ENCODE data around the gene MCMBP.

DNA sequence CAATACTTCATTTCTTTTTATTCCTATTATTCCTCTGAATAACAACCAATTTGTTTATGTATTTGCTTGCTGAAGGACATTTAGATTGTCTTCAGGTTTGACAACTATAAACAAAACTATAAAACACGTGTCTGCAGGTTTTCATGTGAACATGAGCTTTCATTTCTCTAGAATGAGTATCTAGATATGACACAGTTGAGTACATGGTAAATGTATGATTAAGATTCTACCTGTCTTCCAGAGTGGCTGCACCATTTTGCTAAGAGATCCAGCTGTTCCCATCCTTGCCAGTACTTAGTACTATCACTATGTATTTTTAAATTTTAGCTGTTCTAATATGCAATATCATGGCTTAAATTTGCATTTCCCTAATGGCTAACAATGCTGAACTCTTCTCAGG lies 10.1 kb downstream of the MCMBP start:
- TF ChIP-seq EZH2 (optimal IDR thresholded peaks at IDR 0.05; ENCODE audit: low read depth, low read length) = no peak
- TF ChIP-seq, protein P1, sequence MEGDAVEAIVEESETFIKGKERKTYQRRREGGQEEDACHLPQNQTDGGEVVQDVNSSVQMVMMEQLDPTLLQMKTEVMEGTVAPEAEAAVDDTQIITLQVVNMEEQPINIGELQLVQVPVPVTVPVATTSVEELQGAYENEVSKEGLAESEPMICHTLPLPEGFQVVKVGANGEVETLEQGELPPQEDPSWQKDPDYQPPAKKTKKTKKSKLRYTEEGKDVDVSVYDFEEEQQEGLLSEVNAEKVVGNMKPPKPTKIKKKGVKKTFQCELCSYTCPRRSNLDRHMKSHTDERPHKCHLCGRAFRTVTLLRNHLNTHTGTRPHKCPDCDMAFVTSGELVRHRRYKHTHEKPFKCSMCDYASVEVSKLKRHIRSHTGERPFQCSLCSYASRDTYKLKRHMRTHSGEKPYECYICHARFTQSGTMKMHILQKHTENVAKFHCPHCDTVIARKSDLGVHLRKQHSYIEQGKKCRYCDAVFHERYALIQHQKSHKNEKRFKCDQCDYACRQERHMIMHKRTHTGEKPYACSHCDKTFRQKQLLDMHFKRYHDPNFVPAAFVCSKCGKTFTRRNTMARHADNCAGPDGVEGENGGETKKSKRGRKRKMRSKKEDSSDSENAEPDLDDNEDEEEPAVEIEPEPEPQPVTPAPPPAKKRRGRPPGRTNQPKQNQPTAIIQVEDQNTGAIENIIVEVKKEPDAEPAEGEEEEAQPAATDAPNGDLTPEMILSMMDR (IDR thresholded peaks at IDR 0.05; ENCODE audit: low read length) = no peak

Measured in MM.1S (cell line).